ENCODE data around the gene BABAM2.
"Not testable (repeated sequence)": the region's sequence is repeated elsewhere in the genome, so short reads cannot be mapped to it uniquely, and the experiment has no call there.

Gene BABAM2

DNA sequence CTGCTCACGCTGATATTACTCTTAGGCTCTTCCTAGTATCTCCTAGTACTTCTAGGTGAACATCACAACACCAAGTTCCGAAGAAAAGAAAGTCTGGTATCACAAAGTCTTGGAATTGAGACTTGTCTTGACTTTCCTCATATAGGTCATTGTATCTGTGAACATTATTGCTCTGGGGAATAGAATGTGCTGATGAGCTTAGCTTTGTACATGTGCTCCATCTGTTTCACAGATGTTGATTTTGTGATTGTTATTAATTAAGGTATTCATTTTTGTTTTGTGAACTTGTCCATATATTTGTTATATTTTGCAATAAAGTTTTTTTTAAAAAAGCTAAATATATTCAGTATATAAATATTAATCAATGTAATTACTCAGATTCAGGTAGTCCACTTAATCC, 111.7 kb downstream of the BABAM2 start:
- FAIRE-seq (no peak), DNase-seq (ENCODE audit: extremely low spot score, insufficient read length, low read depth) (no peak)

- no peak for FAIRE-seq
- DNase-seq (ENCODE audit: extremely low spot score, insufficient read length, low read depth): no peak
These were observed 113.6 kb downstream of the BABAM2 start for GRCh38 chr2:28004086-28004485.

GRCh38 chr2:28009732-28010131, 119.2 kb downstream of the BABAM2 start:
- FAIRE-seq (no peak), DNase-seq (ENCODE audit: extremely low spot score, insufficient read length, low read depth) (no peak)

- DNase-seq (ENCODE audit: extremely low spot score, insufficient read length, low read depth) (no peak), FAIRE-seq (no peak)
These were observed 120.8 kb downstream of the BABAM2 start for GRCh38 chr2:28011322-28011737.

DNA sequence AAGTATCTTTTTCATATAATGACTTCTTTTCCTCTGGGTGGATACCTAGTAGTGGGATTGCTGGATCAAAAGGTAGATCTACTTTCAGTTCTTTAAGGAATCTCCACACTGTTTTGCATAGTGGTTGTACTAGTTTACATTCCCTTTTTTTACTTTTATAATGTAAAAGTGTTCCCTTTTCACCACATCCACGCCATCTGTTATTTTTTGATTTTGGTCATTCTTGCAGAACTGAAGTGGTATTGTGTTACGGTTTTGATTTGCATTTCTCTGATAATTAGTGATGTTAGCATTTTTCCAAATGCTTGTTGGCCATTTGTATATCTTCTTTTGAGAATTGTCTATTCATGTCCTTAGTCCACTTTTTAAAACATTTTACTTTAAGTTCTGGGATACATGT, 127.9 kb downstream of the BABAM2 start:
- not testable (repeated sequence) for DNase-seq (ENCODE audit: extremely low spot score, insufficient read length, low read depth); FAIRE-seq

- not testable (repeated sequence) for FAIRE-seq; DNase-seq (ENCODE audit: extremely low spot score, insufficient read length, low read depth)
These were observed 129.0 kb downstream of the BABAM2 start for GRCh38 chr2:28019521-28019920.

DNA sequence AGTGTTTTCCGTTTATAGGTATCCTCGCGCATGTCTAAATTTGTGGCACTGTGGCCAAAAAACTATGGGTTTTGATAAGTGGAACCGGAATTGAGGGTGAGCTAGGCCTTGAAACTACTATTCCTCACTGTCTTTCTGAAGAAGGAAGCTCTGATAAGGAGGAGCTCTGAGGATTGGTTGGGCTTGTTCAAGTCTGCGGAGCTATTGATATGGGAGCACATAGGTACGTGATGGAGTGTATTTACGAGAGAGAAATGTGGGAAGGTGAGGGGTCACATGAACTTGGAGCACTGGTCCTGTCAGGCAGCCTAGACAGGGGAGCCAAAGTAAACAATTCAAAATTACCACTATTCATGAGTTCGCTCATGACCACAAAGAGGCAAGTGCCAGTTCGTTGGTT, 131.4 kb downstream of the BABAM2 start:
- no peak for FAIRE-seq
- DNase-seq (ENCODE audit: extremely low spot score, insufficient read length, low read depth): no peak

- DNase-seq (ENCODE audit: extremely low spot score, insufficient read length, low read depth): no peak
- FAIRE-seq: no peak
These were observed 134.6 kb downstream of the BABAM2 start for GRCh38 chr2:28025123-28025522.

DNA sequence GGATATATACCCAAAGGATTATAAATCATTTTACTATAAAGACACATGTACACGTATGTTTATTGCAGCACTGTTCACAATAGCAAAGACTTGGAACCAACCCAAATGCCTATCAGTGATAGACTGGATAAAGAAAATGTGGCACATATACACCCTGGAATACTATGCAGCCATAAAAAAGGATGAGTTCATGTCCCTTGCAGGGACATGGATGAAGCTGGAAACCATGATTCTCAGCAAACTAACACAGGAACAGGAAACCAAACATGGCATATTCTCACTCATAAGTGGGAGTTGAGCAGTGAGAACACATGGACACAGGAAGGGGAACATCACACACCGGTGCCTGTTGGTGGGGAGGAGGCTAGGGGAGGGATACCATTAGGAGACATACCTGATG, 135.7 kb downstream of the BABAM2 start:
- DNase-seq (ENCODE audit: extremely low spot score, insufficient read length, low read depth); FAIRE-seq: not testable (repeated sequence)

- no peak for DNase-seq (ENCODE audit: extremely low spot score, insufficient read length, low read depth)
- no peak for FAIRE-seq
These were observed 137.5 kb downstream of the BABAM2 start for GRCh38 chr2:28028025-28028424.

GRCh38 chr2:28030600-28030999, 140.1 kb downstream of the BABAM2 start:
- FAIRE-seq (no peak), DNase-seq (ENCODE audit: extremely low spot score, insufficient read length, low read depth) (no peak)

GRCh38 chr2:28032816-28033215, 142.3 kb downstream of the BABAM2 start:
- FAIRE-seq: no peak
- DNase-seq (ENCODE audit: extremely low spot score, insufficient read length, low read depth): no peak

DNA sequence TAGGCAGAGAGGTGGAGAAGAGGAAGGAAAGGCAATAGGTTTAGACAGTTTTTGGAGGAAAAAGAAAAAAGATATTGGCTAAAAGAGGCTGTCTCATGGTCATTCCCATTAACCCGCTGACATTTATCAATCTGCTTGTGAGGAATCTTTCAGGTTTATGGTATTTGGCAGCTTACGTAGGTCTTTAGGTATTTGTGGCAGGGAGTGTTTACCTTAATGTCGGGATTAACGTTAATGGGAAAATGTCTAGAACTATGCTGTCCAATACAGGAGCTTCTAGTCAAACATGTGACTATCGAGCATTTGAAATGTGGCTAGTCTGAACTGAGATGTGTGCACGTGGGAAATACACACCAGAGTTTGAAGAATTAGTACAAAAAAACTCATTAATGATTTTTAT, 144.2 kb downstream of the BABAM2 start:
- FAIRE-seq: no peak
- DNase-seq (ENCODE audit: extremely low spot score, insufficient read length, low read depth): no peak

GRCh38 chr2:28035163-28035690, 144.7 kb downstream of the BABAM2 start:
- no peak for FAIRE-seq

DNA sequence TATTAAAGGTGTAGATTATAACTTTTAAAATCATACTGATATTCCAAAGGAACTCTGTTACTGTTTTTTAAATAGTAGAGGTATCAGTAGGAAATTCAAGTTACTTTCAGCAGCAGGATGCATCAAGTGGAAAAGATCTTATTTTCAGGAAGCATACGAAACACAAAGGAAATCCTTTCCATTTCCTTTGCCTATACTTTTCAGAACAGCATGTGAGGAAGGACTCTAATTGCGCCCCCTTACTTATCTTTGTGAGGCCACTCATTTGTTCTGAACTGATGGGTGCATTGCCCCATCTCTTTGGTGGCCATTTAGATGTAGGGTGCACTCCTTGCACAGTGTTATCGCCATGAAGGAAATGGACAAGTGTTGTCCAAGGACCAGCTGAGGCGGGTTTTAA, 145.3 kb downstream of the BABAM2 start:
- DNase-seq (ENCODE audit: extremely low spot score, insufficient read length, low read depth) (no peak), FAIRE-seq (no peak)

More at GRCh38 chr2:28035163-28035690, 144.7 kb downstream of the BABAM2 start:
- DNase-seq (ENCODE audit: extremely low spot score, insufficient read length, low read depth): no peak

- no peak for FAIRE-seq
These were observed 145.8 kb downstream of the BABAM2 start for GRCh38 chr2:28036307-28036706.

DNA sequence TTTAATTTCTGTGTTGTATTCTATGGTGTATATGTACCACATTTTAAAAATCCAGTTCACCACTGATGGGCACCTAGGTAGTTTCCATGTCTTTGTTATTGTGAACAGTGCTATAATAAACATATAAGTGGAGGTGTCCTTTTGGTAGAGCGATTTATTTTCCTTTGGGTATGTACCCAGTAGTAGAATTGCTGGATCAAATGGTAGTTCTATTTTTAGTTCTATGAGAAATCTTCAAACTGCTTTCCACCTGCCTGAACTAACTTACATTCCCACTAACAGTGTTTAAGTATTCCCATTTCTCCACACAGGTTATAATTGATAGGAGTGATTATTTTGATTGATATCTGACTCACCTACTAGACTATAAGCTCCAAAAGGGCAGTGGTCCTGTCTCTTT, 148.2 kb downstream of the BABAM2 start:
- DNase-seq (ENCODE audit: extremely low spot score, insufficient read length, low read depth): no peak
- no peak for FAIRE-seq

More at GRCh38 chr2:28036307-28036706, 145.8 kb downstream of the BABAM2 start:
- DNase-seq (ENCODE audit: extremely low spot score, insufficient read length, low read depth): no peak

DNA sequence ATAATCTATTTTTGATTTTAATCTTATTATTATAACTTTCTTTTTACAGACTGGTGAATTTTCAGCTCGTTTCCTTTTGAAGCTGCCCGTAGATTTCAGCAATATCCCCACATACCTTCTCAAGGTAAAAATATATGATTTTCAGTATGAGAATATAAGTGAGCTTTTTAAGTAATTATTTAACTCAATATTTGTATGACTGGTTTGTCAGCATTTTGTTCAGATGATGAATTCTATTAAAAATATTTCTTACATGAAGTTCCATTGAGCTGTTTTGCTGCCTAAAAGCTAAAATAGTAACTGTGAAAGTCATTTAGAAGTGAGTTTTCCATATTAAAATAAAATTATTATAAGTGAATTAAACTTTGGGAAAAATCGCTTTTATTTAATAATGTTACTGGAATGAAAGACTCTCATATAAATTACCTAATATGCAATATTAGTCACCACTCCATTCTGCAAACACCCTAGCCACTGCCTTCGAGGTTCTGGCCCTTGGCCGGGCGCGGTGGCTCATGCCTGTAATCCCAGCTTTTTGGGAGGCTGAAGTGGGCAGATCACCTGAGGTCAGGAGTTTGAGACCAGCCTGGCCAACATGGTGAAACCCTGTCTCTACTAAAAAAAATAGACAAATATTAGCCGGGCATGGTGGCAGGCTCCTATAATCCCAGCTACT, 155.3 kb downstream of the BABAM2 start:
- DNase-seq (ENCODE audit: extremely low spot score, insufficient read length, low read depth): no peak
- FAIRE-seq: no peak

- FAIRE-seq: no peak
- DNase-seq (ENCODE audit: extremely low spot score, insufficient read length, low read depth): no peak
These were observed 156.4 kb downstream of the BABAM2 start for GRCh38 chr2:28046921-28047320.

DNA sequence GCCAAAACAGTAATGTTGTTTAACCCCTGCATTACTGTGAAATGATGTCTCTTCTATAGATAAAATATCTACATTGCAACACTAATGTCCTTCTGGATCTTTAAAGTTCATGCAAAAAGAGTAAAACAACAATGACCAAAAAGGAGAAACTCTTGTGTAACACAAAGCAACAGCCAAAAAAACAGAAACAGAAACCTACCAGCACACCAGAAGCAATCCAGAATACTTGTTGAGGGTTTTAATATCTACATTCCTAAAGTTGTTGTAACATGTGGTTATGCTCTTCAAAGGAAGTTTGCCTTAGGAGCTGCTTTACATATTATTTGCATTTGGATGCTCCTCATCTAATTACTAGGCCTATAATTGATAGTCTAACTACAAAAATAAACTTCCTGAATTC, 157.2 kb downstream of the BABAM2 start:
- no peak for FAIRE-seq

GRCh38 chr2:28048341-28048740, 157.8 kb downstream of the BABAM2 start:
- no peak for FAIRE-seq

More for the DNA sequence above, 157.2 kb downstream of the BABAM2 start:
- no peak for DNase-seq (ENCODE audit: extremely low spot score, insufficient read length, low read depth)

GRCh38 chr2:28049416-28049815, 158.9 kb downstream of the BABAM2 start:
- DNase-seq (ENCODE audit: extremely low spot score, insufficient read length, low read depth): no peak
- no peak for FAIRE-seq

More at GRCh38 chr2:28048341-28048740, 157.8 kb downstream of the BABAM2 start:
- DNase-seq (ENCODE audit: extremely low spot score, insufficient read length, low read depth): no peak
